Neural cell (in vitro differentiated cells): ENCODE measurements around the gene MYO18A. TPM values are rescaled to one million over a fixed set of nuclear protein-coding genes. Genes with fewer than 3 reads are reported as not detected.

Experiments used
- H2AFZ ChIP-seq: fragments of 200-600, 300-800 bp; sonication (generic), shearing (Covaris generic); 2 replicates; pipeline ENCODE4 v1.6.0; 2014; ENCODE audit warnings: low read depth, mild to moderate bottlenecking, antibody characterized with exemption, low read length, moderate library complexity
- H3F3A ChIP-seq: fragments of 200-600 bp; shearing (Covaris generic); 2 replicates; pipeline ENCODE4 v1.6.1; 2016; ENCODE audit warnings: mild to moderate bottlenecking, moderate library complexity, mixed read lengths, antibody characterized with exemption, low read length; ENCODE audit not compliant: insufficient read depth, poor library complexity, severe bottlenecking
- H3K27ac ChIP-seq: fragments of 200-600, 300-800 bp; sonication (generic), shearing (Covaris generic); 2 replicates; pipeline ENCODE4 v1.5.1; 2014; ENCODE audit warnings: mild to moderate bottlenecking, low read length, moderate library complexity
- H3K27me3 ChIP-seq: fragments of 300-800, 200-600 bp; sonication (generic), shearing (Covaris generic); 2 replicates; pipeline ENCODE4 v1.6.0; 2014; ENCODE audit warnings: mild to moderate bottlenecking, low read depth, low read length, moderate library complexity; ENCODE audit not compliant: insufficient read depth
- H3K36me3 ChIP-seq: fragments of 300-800, 200-600 bp; sonication (generic), shearing (Covaris generic); 2 replicates; pipeline ENCODE4 v1.5.1; 2014; ENCODE audit warnings: mild to moderate bottlenecking, antibody characterized with exemption, low read length, moderate library complexity; ENCODE audit not compliant: insufficient read depth
- H3K4me2 ChIP-seq: fragments of 300-800, 200-600 bp; sonication (generic), shearing (Covaris generic); 2 replicates; pipeline ENCODE4 v1.6.0; 2014; ENCODE audit warnings: mild to moderate bottlenecking, low read length
- H3K4me3 ChIP-seq: fragments of 300-800, 200-600 bp; sonication (generic), shearing (Covaris generic); 2 replicates; pipeline ENCODE4 v1.5.1; 2014; ENCODE audit warnings: mild to moderate bottlenecking, low read length, moderate library complexity
- H3K79me2 ChIP-seq: fragments of 200-600 bp; shearing (Covaris generic); replicated peaks from 2 replicates; pipeline ENCODE4 v1.6.0; 2014; ENCODE audit warnings: mild to moderate bottlenecking, low read length, moderate library complexity; ENCODE audit not compliant: insufficient read depth
- H3K9ac ChIP-seq: fragments of 300-800, 200-600 bp; sonication (generic), shearing (Covaris generic); 2 replicates; pipeline ENCODE4 v1.6.1; 2016; ENCODE audit warnings: mild to moderate bottlenecking, low read length, mixed read lengths
- H3K9me2 ChIP-seq: fragments of 200-600 bp; shearing (Covaris generic); 2 replicates; pipeline ENCODE4 v1.6.1; 2016; ENCODE audit warnings: mild to moderate bottlenecking, low read length, mixed read lengths; ENCODE audit not compliant: insufficient read depth
- H3K9me3 ChIP-seq: fragments of 200-600, 300-800 bp; sonication (generic), shearing (Covaris generic); 2 replicates; pipeline ENCODE4 v1.6.1; 2016; ENCODE audit warnings: mild to moderate bottlenecking, mixed run types, low read length, moderate library complexity, mixed read lengths
- H4K20me1 ChIP-seq: fragments of 200-600 bp; shearing (Covaris generic); 2 replicates; pipeline ENCODE4 v1.6.1; 2016; ENCODE audit warnings: mild to moderate bottlenecking, mixed run types; ENCODE audit not compliant: insufficient read depth
- EP300 ChIP-seq: fragments of 450-650 bp; conservative IDR thresholded peaks from 2 replicates; pipeline ENCODE4 v1.6.1; 2014; ENCODE audit warnings: antibody characterized with exemption, mild to moderate bottlenecking, moderate library complexity; ENCODE audit not compliant: poor library complexity, severe bottlenecking
- EZH2 ChIP-seq: fragments of 200-600, 300-800 bp; shearing (Covaris generic), sonication (generic); IDR thresholded peaks from 2 replicates; pipeline ENCODE4 v1.6.1; 2014; ENCODE audit warnings: antibody characterized with exemption, low read length, borderline replicate concordance, mild to moderate bottlenecking; ENCODE audit not compliant: insufficient read depth, poor library complexity, severe bottlenecking
- MXI1 ChIP-seq: fragments of 450-650 bp; conservative IDR thresholded peaks from 2 replicates; pipeline ENCODE4 v1.6.1; 2014; ENCODE audit warnings: antibody characterized with exemption, mild to moderate bottlenecking; ENCODE audit not compliant: poor library complexity, severe bottlenecking
- POLR2AphosphoS5 ChIP-seq: IDR thresholded peaks from 2 replicates; pipeline ENCODE4 v1.6.1; 2012
- RAD21 ChIP-seq: fragments of 450-650 bp; conservative IDR thresholded peaks from 2 replicates; pipeline ENCODE4 v1.6.1; 2014; ENCODE audit warnings: antibody characterized with exemption, mild to moderate bottlenecking, moderate library complexity
- SMC3 ChIP-seq: fragments of 450-650 bp; conservative IDR thresholded peaks from 2 replicates; pipeline ENCODE4 v1.6.1; 2014; ENCODE audit warnings: antibody characterized with exemption, mild to moderate bottlenecking, moderate library complexity; ENCODE audit not compliant: poor library complexity
- TAF1 ChIP-seq: IDR thresholded peaks from 2 replicates; pipeline ENCODE4 v1.6.1; 2012; ENCODE audit warnings: low read depth
- polyA plus RNA-seq: library from polyadenylated mRNA; depleted of rRNA; stranded (reverse); fragments of >200 nt; gene quantifications from 2 replicates; pipeline ENCODE4 v1.2.3, GENCODE V29; 2014
- TF ChIP-seq, protein P1 (sequence below): fragments of 450-650 bp; IDR thresholded peaks from 2 replicates; pipeline ENCODE4 v1.5.1; 2014; ENCODE audit warnings: antibody characterized with exemption, mild to moderate bottlenecking, moderate library complexity; ENCODE audit not compliant: poor library complexity, severe bottlenecking
- TF ChIP-seq, protein P2 (sequence below): IDR thresholded peaks from 2 replicates; pipeline ENCODE4 v1.6.1; 2012; ENCODE audit warnings: borderline replicate concordance

Gene MYO18A
- polyA plus RNA-seq, 1 donor from 2014 or later: 21.6 TPM

DNA sequence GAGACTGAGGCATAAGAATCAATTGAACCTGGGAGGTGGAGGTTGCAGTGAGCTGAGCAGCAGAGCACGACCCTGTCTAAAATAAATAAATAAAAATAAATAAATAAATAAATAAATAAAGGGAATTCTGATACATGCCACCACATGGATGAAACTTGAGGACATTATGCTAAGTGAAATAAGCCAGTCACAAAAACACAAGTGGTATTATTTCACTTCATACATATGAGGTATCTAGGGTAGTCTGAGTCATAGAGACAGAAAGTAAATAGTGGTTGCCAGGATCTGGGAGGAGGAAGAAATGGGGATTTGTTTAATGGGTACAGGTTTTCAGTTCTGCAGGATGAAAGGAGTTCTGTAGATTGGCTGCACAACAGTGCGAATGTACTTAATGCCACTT, 120.9 kb downstream of the MYO18A start:
- Histone ChIP-seq H2AFZ (no peak overlapping the region), H3K36me3 (no peaks in the 10 kb centered on the region), H3K4me2 (no peak overlapping the region), H3K9me2 (no peaks in the 10 kb centered on the region), H3K27me3 (no peaks in the 10 kb centered on the region), H3K27ac (no peak overlapping the region), H4K20me1 (no peaks in the 10 kb centered on the region), H3K79me2 (no peaks in the 10 kb centered on the region), H3K9ac (no peak overlapping the region), H3F3A (no peaks in the 10 kb centered on the region), H3K4me3 (no peak overlapping the region), H3K9me3 (no peaks in the 10 kb centered on the region)
- TF ChIP-seq TAF1 (no peak), RAD21 (no peak)

DNA sequence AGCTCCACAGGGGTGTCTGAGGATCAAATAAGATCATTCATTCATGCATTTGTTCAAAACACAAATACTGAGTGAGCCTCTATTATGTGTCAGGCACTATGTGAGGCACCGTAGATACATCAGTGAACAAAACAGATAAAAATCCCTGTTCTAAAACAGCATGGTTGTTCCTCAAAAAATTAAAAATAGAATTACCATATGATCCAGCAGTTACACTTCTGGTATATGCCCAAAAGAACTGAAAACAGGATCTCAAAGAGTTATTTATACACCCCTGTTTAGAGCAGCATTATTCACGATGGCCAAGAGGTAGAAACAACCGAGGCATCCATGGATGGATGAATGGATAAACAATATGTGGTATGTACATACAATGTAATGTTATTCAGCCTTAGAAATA, 121.8 kb downstream of the MYO18A start:
- no peaks in the 10 kb centered on the region for H3K27me3 ChIP-seq
- H3K9me2 ChIP-seq: no peaks in the 10 kb centered on the region
- H3K9ac ChIP-seq: no peak overlapping the region
- no peaks in the 10 kb centered on the region for H3K79me2 ChIP-seq
- no peak overlapping the region for H3K4me3 ChIP-seq
- H4K20me1 ChIP-seq: no peaks in the 10 kb centered on the region
- H3K36me3 ChIP-seq: no peaks in the 10 kb centered on the region
- no peak overlapping the region for H3K27ac ChIP-seq
- H3F3A ChIP-seq: no peaks in the 10 kb centered on the region
- no peaks in the 10 kb centered on the region for H3K9me3 ChIP-seq
- TF ChIP-seq MXI1 (no peak), EZH2 (no peak), EP300 (no peak), SMC3 (no peak), POLR2AphosphoS5 (no peak), TAF1 (no peak), RAD21 (no peak)
- TF ChIP-seq, protein P1, sequence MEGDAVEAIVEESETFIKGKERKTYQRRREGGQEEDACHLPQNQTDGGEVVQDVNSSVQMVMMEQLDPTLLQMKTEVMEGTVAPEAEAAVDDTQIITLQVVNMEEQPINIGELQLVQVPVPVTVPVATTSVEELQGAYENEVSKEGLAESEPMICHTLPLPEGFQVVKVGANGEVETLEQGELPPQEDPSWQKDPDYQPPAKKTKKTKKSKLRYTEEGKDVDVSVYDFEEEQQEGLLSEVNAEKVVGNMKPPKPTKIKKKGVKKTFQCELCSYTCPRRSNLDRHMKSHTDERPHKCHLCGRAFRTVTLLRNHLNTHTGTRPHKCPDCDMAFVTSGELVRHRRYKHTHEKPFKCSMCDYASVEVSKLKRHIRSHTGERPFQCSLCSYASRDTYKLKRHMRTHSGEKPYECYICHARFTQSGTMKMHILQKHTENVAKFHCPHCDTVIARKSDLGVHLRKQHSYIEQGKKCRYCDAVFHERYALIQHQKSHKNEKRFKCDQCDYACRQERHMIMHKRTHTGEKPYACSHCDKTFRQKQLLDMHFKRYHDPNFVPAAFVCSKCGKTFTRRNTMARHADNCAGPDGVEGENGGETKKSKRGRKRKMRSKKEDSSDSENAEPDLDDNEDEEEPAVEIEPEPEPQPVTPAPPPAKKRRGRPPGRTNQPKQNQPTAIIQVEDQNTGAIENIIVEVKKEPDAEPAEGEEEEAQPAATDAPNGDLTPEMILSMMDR: no peak
- TF ChIP-seq, protein P2, sequence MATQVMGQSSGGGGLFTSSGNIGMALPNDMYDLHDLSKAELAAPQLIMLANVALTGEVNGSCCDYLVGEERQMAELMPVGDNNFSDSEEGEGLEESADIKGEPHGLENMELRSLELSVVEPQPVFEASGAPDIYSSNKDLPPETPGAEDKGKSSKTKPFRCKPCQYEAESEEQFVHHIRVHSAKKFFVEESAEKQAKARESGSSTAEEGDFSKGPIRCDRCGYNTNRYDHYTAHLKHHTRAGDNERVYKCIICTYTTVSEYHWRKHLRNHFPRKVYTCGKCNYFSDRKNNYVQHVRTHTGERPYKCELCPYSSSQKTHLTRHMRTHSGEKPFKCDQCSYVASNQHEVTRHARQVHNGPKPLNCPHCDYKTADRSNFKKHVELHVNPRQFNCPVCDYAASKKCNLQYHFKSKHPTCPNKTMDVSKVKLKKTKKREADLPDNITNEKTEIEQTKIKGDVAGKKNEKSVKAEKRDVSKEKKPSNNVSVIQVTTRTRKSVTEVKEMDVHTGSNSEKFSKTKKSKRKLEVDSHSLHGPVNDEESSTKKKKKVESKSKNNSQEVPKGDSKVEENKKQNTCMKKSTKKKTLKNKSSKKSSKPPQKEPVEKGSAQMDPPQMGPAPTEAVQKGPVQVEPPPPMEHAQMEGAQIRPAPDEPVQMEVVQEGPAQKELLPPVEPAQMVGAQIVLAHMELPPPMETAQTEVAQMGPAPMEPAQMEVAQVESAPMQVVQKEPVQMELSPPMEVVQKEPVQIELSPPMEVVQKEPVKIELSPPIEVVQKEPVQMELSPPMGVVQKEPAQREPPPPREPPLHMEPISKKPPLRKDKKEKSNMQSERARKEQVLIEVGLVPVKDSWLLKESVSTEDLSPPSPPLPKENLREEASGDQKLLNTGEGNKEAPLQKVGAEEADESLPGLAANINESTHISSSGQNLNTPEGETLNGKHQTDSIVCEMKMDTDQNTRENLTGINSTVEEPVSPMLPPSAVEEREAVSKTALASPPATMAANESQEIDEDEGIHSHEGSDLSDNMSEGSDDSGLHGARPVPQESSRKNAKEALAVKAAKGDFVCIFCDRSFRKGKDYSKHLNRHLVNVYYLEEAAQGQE: no peak
- no peak overlapping the region for H3K4me2 ChIP-seq
- no peak overlapping the region for H2AFZ ChIP-seq

DNA sequence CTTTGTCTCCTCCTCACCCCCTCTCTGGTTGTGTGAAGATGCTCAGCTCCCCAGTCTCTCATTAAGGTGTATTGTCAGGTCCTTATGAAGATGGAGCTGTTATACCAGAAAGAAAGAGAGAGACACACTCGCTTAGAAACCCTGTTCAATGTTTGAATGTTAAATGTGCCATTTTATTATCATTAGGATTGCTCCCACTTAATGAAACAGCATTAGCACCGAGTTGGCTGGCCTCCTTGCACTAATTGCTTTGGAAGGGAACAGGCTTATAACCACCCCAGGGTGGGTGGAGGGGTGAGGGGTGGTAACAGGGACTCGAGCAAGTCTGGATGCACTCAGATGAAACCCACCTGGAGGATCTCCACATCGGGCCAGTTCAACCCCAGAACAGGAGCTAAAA, 122.8 kb downstream of the MYO18A start:
- Histone ChIP-seq H3K27ac (no peak overlapping the region), H3F3A (no peaks in the 10 kb centered on the region), H3K36me3 (no peaks in the 10 kb centered on the region), H3K9me3 (no peaks in the 10 kb centered on the region), H3K9me2 (no peaks in the 10 kb centered on the region), H4K20me1 (no peaks in the 10 kb centered on the region), H3K79me2 (no peaks in the 10 kb centered on the region), H3K4me2 (no peak overlapping the region), H3K27me3 (no peaks in the 10 kb centered on the region), H3K9ac (no peak overlapping the region), H3K4me3 (no peak overlapping the region), H2AFZ (no peak overlapping the region)
- no peak for TF ChIP-seq TAF1
- TF ChIP-seq, protein P1: no peak
- TF ChIP-seq, protein P2: no peak
- TF ChIP-seq RAD21: no peak
- no peak for TF ChIP-seq SMC3
- TF ChIP-seq POLR2AphosphoS5: no peak
- TF ChIP-seq MXI1: no peak
- no peak for TF ChIP-seq EZH2
- TF ChIP-seq EP300: no peak
